ENCODE results near the gene PLK3. TPM values are rescaled to one million over a fixed set of nuclear protein-coding genes. Genes with fewer than 3 reads are reported as not detected.

Gene PLK3
- total and polyA plus RNA-seq, 2 donors (not counting 3 experiments of a cell fraction or from before 2014, with no cell fraction given) = 55.0 to 66.7 TPM

DNA sequence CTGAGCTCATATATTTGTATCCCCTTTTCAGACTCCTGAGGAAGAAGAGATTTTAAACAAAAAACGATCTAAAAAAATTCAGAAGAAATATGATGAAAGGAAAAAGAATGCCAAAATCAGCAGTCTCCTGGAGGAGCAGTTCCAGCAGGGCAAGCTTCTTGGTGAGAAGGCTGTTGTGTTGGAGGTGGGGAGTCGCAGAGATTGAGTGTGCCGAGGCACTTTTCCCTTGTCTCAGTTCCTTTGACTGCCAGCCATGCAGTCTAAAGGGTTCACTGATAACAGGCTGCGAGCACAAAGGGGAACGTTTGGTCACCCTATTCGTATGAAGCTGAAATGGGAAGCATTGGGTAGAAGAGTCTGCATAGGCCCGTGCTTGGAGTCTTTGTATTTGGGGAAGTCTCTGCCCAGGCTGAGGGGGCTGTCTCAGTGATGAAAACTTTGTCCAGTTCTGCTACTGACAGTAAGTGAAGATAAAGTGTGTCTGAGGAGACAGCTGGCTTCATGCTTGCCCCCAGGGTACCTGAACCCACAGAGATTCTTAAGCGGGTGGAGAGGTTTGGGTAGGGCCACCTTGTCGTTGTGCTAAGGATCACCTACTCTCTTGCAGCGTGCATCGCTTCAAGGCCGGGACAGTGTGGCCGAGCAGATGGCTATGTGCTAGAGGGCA is 22.1 kb upstream of the PLK3 start:
- H2AFZ ChIP-seq (ENCODE audit: low read depth, low read length) = no peak overlapping the region
- BruUV-seq (replicated peaks) = no TSS peak

DNA sequence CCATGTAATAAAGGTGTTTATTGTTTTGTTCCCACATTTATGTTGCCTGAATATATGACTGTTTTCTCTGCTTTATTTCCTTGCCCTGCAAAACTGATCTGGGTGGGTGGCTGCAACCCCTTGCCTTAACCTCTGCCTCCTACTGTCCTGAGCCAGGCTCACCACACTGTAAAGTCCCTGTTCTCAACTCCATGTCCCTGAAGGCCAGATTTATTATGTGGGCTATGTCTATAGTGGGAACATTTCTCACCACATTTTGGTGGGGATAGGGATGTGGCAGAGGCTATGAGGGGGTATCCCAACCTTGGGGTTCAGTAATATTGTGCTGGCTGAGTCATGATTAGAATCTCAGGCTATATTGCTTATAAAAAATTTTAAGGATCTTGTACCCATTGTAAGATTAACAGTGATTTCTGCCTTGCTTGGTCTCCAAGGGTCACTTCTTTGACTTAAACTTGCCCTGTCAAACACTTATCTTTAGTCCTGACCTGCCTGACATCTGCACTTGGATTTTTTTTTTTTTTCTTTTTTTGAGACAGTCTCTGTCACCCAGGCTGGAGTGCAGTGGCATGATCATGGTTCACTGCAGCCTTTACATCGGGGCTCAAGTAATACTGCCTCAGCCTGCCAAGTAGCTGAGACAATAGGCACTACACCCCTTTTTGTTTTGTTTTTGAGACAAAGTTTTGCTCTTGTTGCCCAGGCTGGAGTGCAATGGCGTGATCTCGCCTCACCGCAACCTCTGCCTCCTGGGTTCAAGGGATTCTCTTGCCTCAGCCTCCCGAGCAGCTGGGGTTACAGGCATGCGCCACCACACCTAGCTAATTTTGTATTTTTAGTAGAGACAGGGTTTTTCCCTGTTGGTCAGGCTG is 21.2 kb upstream of the PLK3 start:
- no peak overlapping the region for H3K4me2 ChIP-seq (ENCODE audit: insufficient read depth, low read length)
- POLR2A ChIA-PET = interaction anchor here (0.6 kb wide), 1 partner anchor 20 kb away, joined by 3 read pairs; no protein-coding TSS in a partner anchor

More for the DNA sequence above, 22.1 kb upstream of the PLK3 start:
- H3K9me3 ChIP-seq (replicated peaks; ENCODE audit: control insufficient read depth, insufficient read depth, low read length) = no peaks in the 10 kb centered on the region
- intact Hi-C loops (cut with micrococcal nuclease) = no loop called here
- peak overlapping the region in 1 of 3 experiments; percentile 0 for H3K4me3 ChIP-seq (replicated peaks in 1 of 3; ENCODE audit: insufficient read depth in 1 of 3, low read depth in 1 of 3, low read length in 3 of 3)
- H3K27ac ChIP-seq (ENCODE audit: insufficient read depth, low read depth, low read length) = no peak overlapping the region
- H3K9ac ChIP-seq (replicated peaks; ENCODE audit: extremely low read depth, insufficient read depth, low read length) = no peak overlapping the region
- peaks cover 40% of the 10 kb centered on the region for H3K79me2 ChIP-seq (ENCODE audit: control insufficient read depth, insufficient read depth, low read length)
- H3K9me1 ChIP-seq (replicated peaks; ENCODE audit: control insufficient read depth, extremely low read depth, insufficient read depth, low read length) = no peaks in the 10 kb centered on the region
- peak overlapping the region; percentile 75 for H3K4me2 ChIP-seq (ENCODE audit: insufficient read depth, low read length)
- CTCF ChIA-PET = interaction anchor here (0.7 to 1.1 kb wide), 2 partner anchors 10 to 47 kb away, joined by 3 read pairs; partner anchors contain the start of genes BEST4 and RNU5D-1
- TF ChIP-seq EZH2 (IDR thresholded peaks at IDR 0.05; ENCODE audit: borderline replicate concordance, low read depth, low read length, severe bottlenecking) = no peak
- TF ChIP-seq POLR2A (IDR thresholded peaks at IDR 0.05; ENCODE audit: low read depth, low read length) = peak; percentile 19
- peaks cover 17 to 22% of the 10 kb centered on the region in 2 experiments for H3K36me3 ChIP-seq (ENCODE audit: control insufficient read depth in 2 of 2, extremely low read depth in 1 of 2, insufficient read depth in 2 of 2, low read length in 2 of 2)
- POLR2A ChIA-PET = no interaction called here
- no peak for DNase-seq (ENCODE audit: low read depth, low spot score)
- no peaks in the 10 kb centered on the region for H3K27me3 ChIP-seq (ENCODE audit: control insufficient read depth in 2 of 2, insufficient read depth in 2 of 2, low read length in 2 of 2)
- peaks cover 16% of the 10 kb centered on the region for H3K4me1 ChIP-seq (ENCODE audit: control insufficient read depth, extremely low read depth, insufficient read depth, low read length)
- dilution Hi-C loops (cut with MboI; ENCODE audit: extremely low pct_ligation_motif_present, low sequenced_read_pairs) = no loop called here
- FAIRE-seq = no peak
- no peaks in the 10 kb centered on the region for H4K20me1 ChIP-seq (replicated peaks; ENCODE audit: control insufficient read depth, extremely low read depth, insufficient read depth, low read length)

More for the DNA sequence above, 21.2 kb upstream of the PLK3 start:
- CTCF ChIA-PET = interaction anchor here (2.6 kb wide), 1 partner anchor 49 kb away, joined by 8 read pairs; the partner anchor contains the start of gene RNU5D-1
- Histone ChIP-seq H3K4me1 (ENCODE audit: control insufficient read depth, extremely low read depth, insufficient read depth, low read length) (peaks cover 16% of the 10 kb centered on the region), H3K9me1 (replicated peaks; ENCODE audit: control insufficient read depth, extremely low read depth, insufficient read depth, low read length) (no peaks in the 10 kb centered on the region), H3K27me3 (ENCODE audit: control insufficient read depth in 2 of 2, insufficient read depth in 2 of 2, low read length in 2 of 2) (no peaks in the 10 kb centered on the region), H3K36me3 (ENCODE audit: control insufficient read depth in 2 of 2, extremely low read depth in 1 of 2, insufficient read depth in 2 of 2, low read length in 2 of 2) (peaks cover 17 to 22% of the 10 kb centered on the region in 2 experiments), H3K27ac (ENCODE audit: insufficient read depth, low read depth, low read length) (no peak overlapping the region), H3K4me3 (replicated peaks in 1 of 3; ENCODE audit: insufficient read depth in 1 of 3, low read depth in 1 of 3, low read length in 3 of 3) (no peak overlapping the region), H3K79me2 (ENCODE audit: control insufficient read depth, insufficient read depth, low read length) (peaks cover 40% of the 10 kb centered on the region), H3K9me3 (replicated peaks; ENCODE audit: control insufficient read depth, insufficient read depth, low read length) (no peaks in the 10 kb centered on the region), H2AFZ (ENCODE audit: low read depth, low read length) (no peak overlapping the region), H4K20me1 (replicated peaks; ENCODE audit: control insufficient read depth, extremely low read depth, insufficient read depth, low read length) (no peaks in the 10 kb centered on the region), H3K9ac (replicated peaks; ENCODE audit: extremely low read depth, insufficient read depth, low read length) (no peak overlapping the region)
- TF ChIP-seq POLR2AphosphoS5 (IDR thresholded peaks at IDR 0.05; ENCODE audit: insufficient read depth, low read depth, low read length) (no peak), MYC (IDR thresholded peaks at IDR 0.05; ENCODE audit: low read depth, low read length) (no peak), GATA2 (IDR thresholded peaks at IDR 0.05; ENCODE audit: insufficient read depth, insufficient read length, low read depth, low read length) (no peak), POLR2A (IDR thresholded peaks at IDR 0.05; ENCODE audit: low read depth, low read length) (no peak), JUN (IDR thresholded peaks at IDR 0.05; ENCODE audit: borderline replicate concordance, insufficient read depth, insufficient read length, low read depth) (no peak), EZH2 (IDR thresholded peaks at IDR 0.05; ENCODE audit: borderline replicate concordance, low read depth, low read length, severe bottlenecking) (no peak)
- TF ChIP-seq, protein P1, sequence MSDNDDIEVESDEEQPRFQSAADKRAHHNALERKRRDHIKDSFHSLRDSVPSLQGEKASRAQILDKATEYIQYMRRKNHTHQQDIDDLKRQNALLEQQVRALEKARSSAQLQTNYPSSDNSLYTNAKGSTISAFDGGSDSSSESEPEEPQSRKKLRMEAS (IDR thresholded peaks at IDR 0.05; ENCODE audit: insufficient read depth, insufficient read length) = no peak
- TF ChIP-seq, protein P2, sequence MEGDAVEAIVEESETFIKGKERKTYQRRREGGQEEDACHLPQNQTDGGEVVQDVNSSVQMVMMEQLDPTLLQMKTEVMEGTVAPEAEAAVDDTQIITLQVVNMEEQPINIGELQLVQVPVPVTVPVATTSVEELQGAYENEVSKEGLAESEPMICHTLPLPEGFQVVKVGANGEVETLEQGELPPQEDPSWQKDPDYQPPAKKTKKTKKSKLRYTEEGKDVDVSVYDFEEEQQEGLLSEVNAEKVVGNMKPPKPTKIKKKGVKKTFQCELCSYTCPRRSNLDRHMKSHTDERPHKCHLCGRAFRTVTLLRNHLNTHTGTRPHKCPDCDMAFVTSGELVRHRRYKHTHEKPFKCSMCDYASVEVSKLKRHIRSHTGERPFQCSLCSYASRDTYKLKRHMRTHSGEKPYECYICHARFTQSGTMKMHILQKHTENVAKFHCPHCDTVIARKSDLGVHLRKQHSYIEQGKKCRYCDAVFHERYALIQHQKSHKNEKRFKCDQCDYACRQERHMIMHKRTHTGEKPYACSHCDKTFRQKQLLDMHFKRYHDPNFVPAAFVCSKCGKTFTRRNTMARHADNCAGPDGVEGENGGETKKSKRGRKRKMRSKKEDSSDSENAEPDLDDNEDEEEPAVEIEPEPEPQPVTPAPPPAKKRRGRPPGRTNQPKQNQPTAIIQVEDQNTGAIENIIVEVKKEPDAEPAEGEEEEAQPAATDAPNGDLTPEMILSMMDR (IDR thresholded peaks at IDR 0.05; ENCODE audit: extremely low read depth in 1 of 2, insufficient read depth in 1 of 2, low read depth in 1 of 2, low read length in 2 of 2) = no peak
- DNase-seq (ENCODE audit: low read depth, low spot score) = no peak
- BruUV-seq (replicated peaks) = no TSS peak
- dilution Hi-C loops (cut with MboI; ENCODE audit: extremely low pct_ligation_motif_present, low sequenced_read_pairs) = no loop called here
- no peak for FAIRE-seq
- intact Hi-C loops (cut with micrococcal nuclease) = no loop called here
